ENCODE measurements around the gene YWHAB.

YWHAB gene

GRCh38 chr20:44928595-44928994, 43.1 kb downstream of the YWHAB start:
- no CpG with 5 or more reads among the region's 3 CpGs for WGBS (ENCODE audit: extremely low coverage, insufficient coverage, insufficient read length)
- H3K79me1 ChIP-seq (ENCODE audit: low read length), result no peaks in the 10 kb centered on the region
- peaks cover 25 to 37% of the 10 kb centered on the region in 2 experiments for H3K36me3 ChIP-seq (ENCODE audit: control insufficient read depth in 1 of 2, insufficient read depth in 2 of 2, low read length in 2 of 2)
- H2AFZ ChIP-seq (ENCODE audit: insufficient read depth, low read length, poor library complexity), result no peak overlapping the region
- no peak overlapping the region for H3K4me2 ChIP-seq (ENCODE audit: low read length)
- H3K14ac ChIP-seq (ENCODE audit: low read length), result no peak overlapping the region
- no peak overlapping the region for H2BK12ac ChIP-seq (ENCODE audit: low read length)
- H4K12ac ChIP-seq (ENCODE audit: low read depth, low read length), result no peak overlapping the region
- H4K91ac ChIP-seq (ENCODE audit: low read depth, low read length), result no peak overlapping the region
- H3K18ac ChIP-seq (ENCODE audit: low read length), result no peak overlapping the region
- H3K4ac ChIP-seq (ENCODE audit: low read depth, low read length), result no peak overlapping the region
- H2BK5ac ChIP-seq (ENCODE audit: low read depth, low read length, poor library complexity), result no peak overlapping the region
- H3K4me3 ChIP-seq (ENCODE audit: low read depth, low read length), result peak overlapping the region; percentile 36
- H2BK120ac ChIP-seq (ENCODE audit: insufficient read depth, low read length, poor library complexity), result no peak overlapping the region
- no peak overlapping the region for H4K8ac ChIP-seq (ENCODE audit: low read depth, low read length)
- no peak overlapping the region for H3K27ac ChIP-seq (ENCODE audit: low read depth, low read length)
- no peak overlapping the region for H3K23ac ChIP-seq (ENCODE audit: low read length)
- no peak overlapping the region for H2AK5ac ChIP-seq (ENCODE audit: low read length)
- H3K27me3 ChIP-seq (ENCODE audit: insufficient read depth, low read length), result no peaks in the 10 kb centered on the region
- no peak for DNase-seq
- no peak overlapping the region for H3K9ac ChIP-seq (ENCODE audit: low read length)
- no peaks in the 10 kb centered on the region for H3K9me3 ChIP-seq (ENCODE audit: insufficient read depth, low read depth, low read length)
- no peaks in the 10 kb centered on the region for H3K79me2 ChIP-seq (ENCODE audit: control insufficient read depth, insufficient read depth, low read length, poor library complexity)
- no peaks in the 10 kb centered on the region for H3K4me1 ChIP-seq (ENCODE audit: control insufficient read depth in 1 of 2, insufficient read depth in 2 of 2, low read length in 2 of 2)

GRCh38 chr20:44930517-44931168, 45.1 kb downstream of the YWHAB start:
- no peak overlapping the region for H3K23ac ChIP-seq (ENCODE audit: low read length)
- no peak overlapping the region for H3K4me2 ChIP-seq (ENCODE audit: low read length)
- no peak overlapping the region for H4K8ac ChIP-seq (ENCODE audit: low read depth, low read length)
- H3K14ac ChIP-seq (ENCODE audit: low read length), result no peak overlapping the region
- no peak overlapping the region for H4K12ac ChIP-seq (ENCODE audit: low read depth, low read length)
- H3K9me3 ChIP-seq (ENCODE audit: insufficient read depth, low read depth, low read length), result no peaks in the 10 kb centered on the region
- no peak overlapping the region for H2AFZ ChIP-seq (ENCODE audit: insufficient read depth, low read length, poor library complexity)
- no CpG with 5 or more reads among the region's 18 CpGs for WGBS (ENCODE audit: extremely low coverage, insufficient coverage, insufficient read length)
- H2BK120ac ChIP-seq (ENCODE audit: insufficient read depth, low read length, poor library complexity), result no peak overlapping the region
- H3K27me3 ChIP-seq (ENCODE audit: insufficient read depth, low read length), result no peaks in the 10 kb centered on the region
- H3K9ac ChIP-seq (ENCODE audit: low read length), result no peak overlapping the region
- no peak overlapping the region for H3K4me3 ChIP-seq (ENCODE audit: low read depth, low read length)
- H3K79me2 ChIP-seq (ENCODE audit: control insufficient read depth, insufficient read depth, low read length, poor library complexity), result no peaks in the 10 kb centered on the region
- DNase-seq, result no peak
- peaks cover 24 to 31% of the 10 kb centered on the region in 2 experiments for H3K36me3 ChIP-seq (ENCODE audit: control insufficient read depth in 1 of 2, insufficient read depth in 2 of 2, low read length in 2 of 2)
- no peak overlapping the region for H2BK12ac ChIP-seq (ENCODE audit: low read length)
- no peak overlapping the region for H4K91ac ChIP-seq (ENCODE audit: low read depth, low read length)
- no peak overlapping the region for H2AK5ac ChIP-seq (ENCODE audit: low read length)
- H3K18ac ChIP-seq (ENCODE audit: low read length), result no peak overlapping the region
- H3K27ac ChIP-seq (ENCODE audit: low read depth, low read length), result no peak overlapping the region
- no peaks in the 10 kb centered on the region for H3K4me1 ChIP-seq (ENCODE audit: control insufficient read depth in 1 of 2, insufficient read depth in 2 of 2, low read length in 2 of 2)
- H2BK5ac ChIP-seq (ENCODE audit: low read depth, low read length, poor library complexity), result no peak overlapping the region
- no peak overlapping the region for H3K4ac ChIP-seq (ENCODE audit: low read depth, low read length)
- no peaks in the 10 kb centered on the region for H3K79me1 ChIP-seq (ENCODE audit: low read length)

- Histone ChIP-seq H3K4ac (ENCODE audit: low read depth, low read length) (no peak overlapping the region), H3K23ac (ENCODE audit: low read length) (no peak overlapping the region), H4K12ac (ENCODE audit: low read depth, low read length) (no peak overlapping the region), H3K27ac (ENCODE audit: low read depth, low read length) (no peak overlapping the region), H2BK5ac (ENCODE audit: low read depth, low read length, poor library complexity) (no peak overlapping the region), H3K4me3 (ENCODE audit: low read depth, low read length) (no peak overlapping the region), H2AFZ (ENCODE audit: insufficient read depth, low read length, poor library complexity) (no peak overlapping the region), H2BK120ac (ENCODE audit: insufficient read depth, low read length, poor library complexity) (no peak overlapping the region), H3K14ac (ENCODE audit: low read length) (no peak overlapping the region), H2BK12ac (ENCODE audit: low read length) (no peak overlapping the region), H2AK5ac (ENCODE audit: low read length) (no peak overlapping the region), H4K8ac (ENCODE audit: low read depth, low read length) (no peak overlapping the region), H3K79me1 (ENCODE audit: low read length) (no peaks in the 10 kb centered on the region), H3K4me2 (ENCODE audit: low read length) (no peak overlapping the region), H3K4me1 (ENCODE audit: control insufficient read depth in 1 of 2, insufficient read depth in 2 of 2, low read length in 2 of 2) (no peaks in the 10 kb centered on the region), H3K18ac (ENCODE audit: low read length) (no peak overlapping the region), H3K9me3 (ENCODE audit: insufficient read depth, low read depth, low read length) (no peaks in the 10 kb centered on the region), H3K27me3 (ENCODE audit: insufficient read depth, low read length) (no peaks in the 10 kb centered on the region), H3K79me2 (ENCODE audit: control insufficient read depth, insufficient read depth, low read length, poor library complexity) (no peaks in the 10 kb centered on the region), H3K36me3 (ENCODE audit: control insufficient read depth in 1 of 2, insufficient read depth in 2 of 2, low read length in 2 of 2) (peaks cover 31 to 37% of the 10 kb centered on the region in 2 experiments), H3K9ac (ENCODE audit: low read length) (no peak overlapping the region), H4K91ac (ENCODE audit: low read depth, low read length) (no peak overlapping the region)
- WGBS (ENCODE audit: extremely low coverage, insufficient coverage, insufficient read length), result no CpG with 5 or more reads among the region's 3 CpGs
- DNase-seq, result no peak
These were observed 46.4 kb downstream of the YWHAB start for GRCh38 chr20:44931911-44932310.

DNA sequence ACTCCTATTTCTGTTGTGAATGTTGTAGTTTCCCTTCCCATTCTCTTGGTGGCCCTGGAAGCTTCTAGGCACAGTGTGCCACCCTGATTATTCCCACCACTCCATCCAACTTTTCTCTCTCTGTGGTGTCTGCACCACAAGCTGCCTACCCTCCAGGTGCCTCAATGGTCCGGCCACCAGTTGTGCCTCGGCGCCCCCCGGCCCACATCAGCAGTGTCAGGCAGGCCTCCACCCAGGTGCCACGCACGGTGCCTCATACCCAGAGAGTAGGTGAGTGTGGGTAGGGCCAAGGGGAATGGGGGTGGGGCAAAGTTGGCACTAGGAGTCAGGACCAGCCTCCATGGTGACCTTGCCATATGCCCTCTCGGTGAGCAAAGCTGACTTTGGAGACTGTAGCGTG, 47.4 kb downstream of the YWHAB start:
- H3K9ac ChIP-seq (ENCODE audit: low read length), result no peak overlapping the region
- no peak overlapping the region for H4K91ac ChIP-seq (ENCODE audit: low read depth, low read length)
- H2AFZ ChIP-seq (ENCODE audit: insufficient read depth, low read length, poor library complexity), result no peak overlapping the region
- H3K23ac ChIP-seq (ENCODE audit: low read length), result no peak overlapping the region
- H3K27me3 ChIP-seq (ENCODE audit: insufficient read depth, low read length), result no peaks in the 10 kb centered on the region
- H3K9me3 ChIP-seq (ENCODE audit: insufficient read depth, low read depth, low read length), result no peaks in the 10 kb centered on the region
- H3K4me1 ChIP-seq (ENCODE audit: control insufficient read depth in 1 of 2, insufficient read depth in 2 of 2, low read length in 2 of 2), result no peaks in the 10 kb centered on the region
- no peak overlapping the region for H3K4me2 ChIP-seq (ENCODE audit: low read length)
- no peak overlapping the region for H3K14ac ChIP-seq (ENCODE audit: low read length)
- H3K27ac ChIP-seq (ENCODE audit: low read depth, low read length), result no peak overlapping the region
- no peaks in the 10 kb centered on the region for H3K79me2 ChIP-seq (ENCODE audit: control insufficient read depth, insufficient read depth, low read length, poor library complexity)
- DNase-seq, result no peak
- H3K36me3 ChIP-seq (ENCODE audit: control insufficient read depth in 1 of 2, insufficient read depth in 2 of 2, low read length in 2 of 2), result peaks cover 35 to 42% of the 10 kb centered on the region in 2 experiments
- no CpG with 5 or more reads among the region's 8 CpGs for WGBS (ENCODE audit: extremely low coverage, insufficient coverage, insufficient read length)
- no peak overlapping the region for H4K8ac ChIP-seq (ENCODE audit: low read depth, low read length)
- no peak overlapping the region for H4K12ac ChIP-seq (ENCODE audit: low read depth, low read length)
- no peak overlapping the region for H3K4me3 ChIP-seq (ENCODE audit: low read depth, low read length)
- H3K4ac ChIP-seq (ENCODE audit: low read depth, low read length), result no peak overlapping the region
- H3K79me1 ChIP-seq (ENCODE audit: low read length), result no peaks in the 10 kb centered on the region
- H2BK5ac ChIP-seq (ENCODE audit: low read depth, low read length, poor library complexity), result no peak overlapping the region
- H2BK12ac ChIP-seq (ENCODE audit: low read length), result no peak overlapping the region
- no peak overlapping the region for H2BK120ac ChIP-seq (ENCODE audit: insufficient read depth, low read length, poor library complexity)
- no peak overlapping the region for H3K18ac ChIP-seq (ENCODE audit: low read length)
- H2AK5ac ChIP-seq (ENCODE audit: low read length), result no peak overlapping the region

Measured in trophoblast cell (in vitro differentiated cells and primary cell).